GM19463 (cell line): Measurements from ENCODE around the gene PSMA2.
A peak's percentile ranks its signal among the peaks of the same experiment; 100 is the strongest.

Source experiments
- ATAC-seq: cut with Tn5 transposase; IDR thresholded peaks from one replicate; pipeline ENCODE4 v1.9.1; 2021; ENCODE audit warnings: mild to moderate bottlenecking, moderate library complexity; ENCODE audit not compliant: unreplicated experiment

The PSMA2 gene

DNA sequence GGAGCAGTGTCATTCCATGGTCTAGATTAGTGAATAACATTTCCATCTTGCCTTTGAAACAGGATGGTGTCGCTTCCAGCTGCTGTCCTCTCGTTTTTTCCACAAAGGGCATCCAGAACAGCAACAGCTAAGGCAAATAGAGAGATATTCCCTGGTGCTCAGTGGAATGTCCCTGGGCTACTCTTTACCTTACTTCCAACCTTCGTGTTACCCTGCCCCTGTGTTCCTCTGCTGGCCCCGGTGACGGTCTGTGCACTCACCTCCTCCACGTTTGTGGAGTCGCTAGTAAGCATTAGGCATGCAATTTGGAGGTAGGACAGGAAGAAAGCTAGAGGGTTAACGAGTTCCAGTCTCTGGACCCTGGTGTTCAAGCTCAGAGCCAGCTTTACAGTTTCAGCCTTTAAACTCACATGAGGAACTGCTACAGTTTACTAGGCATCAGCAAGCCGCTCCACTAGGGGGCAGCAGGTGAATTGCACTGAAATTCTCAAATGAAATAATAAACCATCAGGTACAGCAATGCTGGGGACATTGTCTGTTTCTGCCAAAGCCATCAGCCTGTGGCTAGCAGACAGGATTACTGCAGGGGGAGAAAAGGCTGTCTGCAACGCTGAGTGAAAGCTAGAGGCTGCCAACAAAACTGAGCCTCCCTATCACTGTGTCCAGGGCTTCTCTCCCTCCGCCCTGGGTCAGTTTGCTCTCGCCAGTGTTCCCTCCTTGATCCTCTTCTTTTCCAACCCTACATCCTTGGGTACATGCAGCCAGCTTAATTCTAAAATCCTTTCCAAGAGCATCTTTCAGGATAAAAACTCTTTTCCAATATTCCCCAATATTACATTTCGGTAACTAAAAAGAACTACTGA, 9.2 kb upstream of the PSMA2 start:
- ATAC-seq: no peak

DNA sequence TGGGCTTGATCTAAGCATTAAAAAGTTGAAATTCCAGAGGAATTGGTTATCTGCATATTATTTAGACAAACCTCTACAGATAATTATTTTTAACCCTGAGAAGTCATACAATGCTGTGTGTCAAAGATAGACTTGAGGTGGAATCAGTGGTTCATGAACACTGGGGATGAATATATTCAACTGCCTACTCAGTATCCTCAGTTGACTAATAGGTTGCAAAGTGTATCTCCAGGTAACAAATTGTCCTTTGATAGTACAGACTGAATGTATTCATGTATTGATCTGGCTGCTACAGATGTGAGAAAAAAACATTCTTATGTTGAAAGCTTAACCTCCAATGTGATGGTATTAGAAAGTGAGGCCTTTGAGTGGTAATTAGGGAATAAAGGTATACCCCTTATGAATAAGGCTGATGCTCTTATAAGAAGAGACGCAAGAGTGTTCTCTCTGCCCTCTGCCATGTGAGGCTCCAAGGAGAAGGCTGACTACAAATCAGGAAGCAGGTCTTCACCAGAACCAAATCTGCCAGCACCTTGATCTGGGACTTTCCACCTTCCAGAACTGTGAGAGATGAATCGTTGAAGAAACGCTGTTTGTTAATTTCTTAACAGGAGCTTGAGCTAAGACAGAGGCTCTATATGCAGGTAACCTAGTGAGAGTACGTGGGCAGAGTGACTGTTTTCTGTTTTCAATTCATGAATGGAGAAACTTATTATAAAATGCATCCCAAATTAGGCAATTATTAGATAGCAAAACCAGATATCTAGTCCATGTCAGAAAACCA, 7.7 kb upstream of the PSMA2 start:
- no peak for ATAC-seq

DNA sequence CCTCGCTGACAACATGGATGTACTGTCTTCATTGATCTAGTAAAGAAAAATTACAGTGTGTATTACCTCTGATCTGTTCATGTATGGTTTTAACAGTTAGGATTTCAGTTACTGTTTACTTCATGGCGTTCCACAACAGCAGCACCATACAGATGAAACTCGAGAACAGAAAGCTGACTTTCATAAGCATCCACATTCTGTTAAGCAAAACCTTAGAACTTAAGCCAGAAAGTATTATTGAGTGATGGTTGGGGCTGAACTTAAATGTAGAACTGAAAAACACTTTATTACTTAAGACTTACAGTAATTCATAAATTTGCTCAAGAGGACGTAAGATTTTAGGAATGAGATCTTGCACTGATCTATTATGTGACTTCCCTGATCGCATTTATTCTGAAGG, 3.9 kb upstream of the PSMA2 start:
- ATAC-seq: no peak

DNA sequence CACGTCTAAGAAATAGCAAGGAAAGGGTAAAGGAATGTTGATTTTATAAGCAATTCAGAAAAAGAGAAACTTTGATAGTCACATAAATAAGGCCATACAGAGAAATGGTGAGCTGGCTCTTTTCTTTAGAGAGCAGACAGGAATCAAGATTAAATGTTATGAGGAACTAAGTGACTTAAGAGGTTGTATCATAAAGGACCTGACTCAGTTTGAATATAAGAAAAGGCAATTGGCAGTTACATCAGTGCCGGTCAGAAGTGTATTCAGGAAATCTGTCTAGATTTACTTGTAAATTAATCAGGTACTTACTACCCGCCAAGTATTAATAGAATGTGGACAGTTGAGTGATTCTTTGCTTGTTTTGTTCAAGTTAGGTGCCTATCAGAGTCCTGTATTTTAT, 2.3 kb upstream of the PSMA2 start:
- ATAC-seq: no peak

DNA sequence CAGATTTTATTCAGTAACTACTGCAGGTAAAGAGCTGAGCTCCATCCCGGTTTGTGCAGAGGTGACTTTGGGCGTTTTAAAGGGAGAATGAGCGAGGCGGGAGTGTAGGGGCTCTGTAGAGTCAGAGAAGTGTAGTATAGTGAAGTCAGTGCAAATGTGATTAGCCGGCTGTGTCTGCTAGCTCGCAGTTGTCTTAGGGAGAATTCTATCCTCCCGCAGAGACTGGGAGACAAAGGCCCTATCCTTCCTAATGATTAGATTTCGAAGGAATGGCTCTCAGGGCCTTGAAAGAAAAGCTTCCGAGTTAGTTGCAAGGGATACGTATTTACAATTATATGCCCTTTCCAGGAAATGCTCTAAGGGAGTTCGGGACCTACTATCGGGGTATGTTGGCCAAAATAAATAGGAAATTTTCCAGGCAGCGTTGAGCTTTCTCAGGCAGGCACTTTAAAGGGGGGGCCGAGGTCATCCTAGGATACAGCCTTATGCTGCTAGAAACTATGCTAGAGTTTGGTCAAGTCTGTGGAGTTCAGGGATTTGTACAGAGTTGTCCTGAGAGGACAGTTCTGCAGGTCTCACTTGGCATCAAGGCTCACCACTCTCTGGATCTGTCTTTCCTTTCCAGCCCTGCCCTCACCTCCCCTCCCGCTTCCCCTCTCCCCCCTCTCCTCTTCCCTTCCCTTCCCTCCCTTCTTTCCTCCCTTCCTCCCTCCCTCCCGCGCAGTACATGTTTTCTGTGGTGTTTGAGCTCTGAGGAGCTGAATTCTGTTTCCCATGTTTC, 1.0 kb upstream of the PSMA2 start:
- no peak for ATAC-seq

DNA sequence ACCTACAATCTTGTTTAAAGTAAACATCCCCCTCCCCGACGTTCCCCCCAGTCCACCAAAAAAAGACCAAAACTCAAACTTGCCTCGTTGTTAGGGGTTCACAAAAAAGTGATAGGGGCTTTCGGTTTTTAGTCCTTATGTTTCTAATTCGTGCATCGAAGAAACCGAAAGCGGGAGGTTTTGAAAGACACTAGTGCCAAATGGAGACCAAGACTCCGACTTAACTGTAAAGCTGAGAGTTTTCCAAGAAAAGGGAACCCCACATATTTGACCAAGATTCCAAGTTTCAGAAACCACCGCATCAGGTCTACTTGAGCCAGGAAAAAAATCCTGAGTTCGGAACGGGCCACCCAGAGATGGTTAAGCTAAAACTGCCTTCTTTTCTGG, 534 bp downstream of the PSMA2 start:
- no peak for ATAC-seq

DNA sequence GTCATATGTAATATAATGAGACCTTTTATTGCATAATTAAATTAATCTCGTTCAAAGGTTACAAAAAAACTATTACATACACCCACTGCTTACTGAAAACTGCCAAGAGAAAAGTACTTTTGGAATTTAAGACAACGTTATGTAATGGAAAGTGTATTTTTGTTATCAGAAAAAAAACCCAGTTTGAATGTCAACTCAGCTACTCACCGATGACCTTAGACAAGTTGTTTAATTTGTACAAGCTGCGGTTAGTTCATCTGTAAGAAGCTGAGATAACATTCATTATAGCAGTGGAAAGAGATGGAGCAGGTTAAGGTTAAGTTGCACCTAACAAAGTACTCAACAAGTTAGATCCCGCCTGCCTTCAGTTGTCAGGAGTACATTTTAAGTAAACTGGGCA, 1.1 kb downstream of the PSMA2 start:
- ATAC-seq: no peak

DNA sequence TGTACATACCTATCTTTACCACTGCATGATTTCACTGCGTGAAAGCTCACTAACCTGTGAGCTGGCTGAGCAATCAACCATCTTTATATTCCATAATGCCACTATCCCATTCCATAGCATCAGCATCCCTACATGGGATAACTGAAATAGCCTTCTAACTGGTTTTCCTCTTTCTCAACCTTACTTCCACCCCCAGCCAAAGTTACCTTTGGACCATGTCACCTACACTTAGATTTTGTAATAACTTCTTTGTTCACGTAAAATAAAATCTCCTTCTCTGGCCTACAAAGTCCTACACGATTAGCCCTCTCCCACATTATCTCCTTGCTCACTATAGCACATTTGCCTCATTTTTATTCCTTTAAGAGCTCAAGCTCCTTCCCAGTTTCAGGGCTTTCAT, 2.5 kb downstream of the PSMA2 start:
- ATAC-seq: no peak

DNA sequence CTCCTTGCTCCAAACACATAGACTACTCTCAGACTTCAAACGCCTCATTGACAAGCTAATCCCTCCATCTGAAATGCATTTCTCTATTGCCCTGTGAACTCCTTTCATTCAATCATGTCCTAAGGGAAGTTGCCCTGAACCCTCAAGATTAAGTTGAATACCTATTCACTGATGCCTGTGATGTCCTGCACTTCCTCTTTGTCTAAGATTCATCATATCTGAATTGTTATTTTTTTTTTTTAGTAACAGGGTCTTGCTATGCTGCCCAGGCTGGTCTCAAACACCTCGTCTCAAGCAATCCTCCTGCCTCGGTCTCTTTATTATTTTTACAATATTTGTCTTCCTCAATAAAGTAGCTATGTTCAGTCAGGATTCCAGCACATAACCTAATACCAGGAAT, 3.2 kb downstream of the PSMA2 start:
- ATAC-seq: no peak

DNA sequence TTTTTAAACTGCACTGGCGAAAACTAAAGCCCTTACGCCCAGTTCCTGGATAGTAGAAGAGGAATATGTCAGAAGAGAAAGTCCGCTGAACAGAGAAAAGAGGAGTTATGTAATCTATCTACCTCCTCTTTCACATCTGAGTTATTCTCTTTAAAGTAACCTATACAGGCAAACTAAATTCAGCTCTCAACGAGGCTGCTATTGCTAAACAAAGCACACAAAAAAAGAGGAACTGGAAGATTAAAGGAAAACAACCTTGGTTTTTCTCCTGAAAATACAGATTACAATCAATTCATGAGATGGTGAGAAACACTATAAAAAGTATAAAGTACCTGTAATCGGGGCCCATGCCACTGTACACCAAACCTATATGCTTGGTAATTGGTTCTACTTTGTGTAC, 5.8 kb downstream of the PSMA2 start:
- ATAC-seq: no peak

DNA sequence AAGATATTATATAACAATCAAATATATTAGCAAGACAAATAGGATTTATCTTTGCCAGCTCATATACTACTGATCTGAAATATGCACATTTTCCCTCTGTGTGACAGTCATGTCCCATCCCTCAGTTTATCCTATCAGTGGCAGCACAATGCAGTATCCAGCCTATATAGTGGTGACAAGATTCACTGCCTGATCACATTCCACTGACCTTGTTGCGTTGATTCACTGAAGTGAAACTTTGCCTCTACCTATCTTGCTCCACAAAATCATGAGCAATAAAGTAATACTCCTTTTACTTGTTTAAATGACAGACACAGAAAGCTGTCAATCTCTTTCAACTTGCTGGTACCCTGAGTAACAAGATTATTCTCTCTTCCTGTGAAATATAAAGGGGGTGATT, 6.3 kb downstream of the PSMA2 start:
- no peak for ATAC-seq

DNA sequence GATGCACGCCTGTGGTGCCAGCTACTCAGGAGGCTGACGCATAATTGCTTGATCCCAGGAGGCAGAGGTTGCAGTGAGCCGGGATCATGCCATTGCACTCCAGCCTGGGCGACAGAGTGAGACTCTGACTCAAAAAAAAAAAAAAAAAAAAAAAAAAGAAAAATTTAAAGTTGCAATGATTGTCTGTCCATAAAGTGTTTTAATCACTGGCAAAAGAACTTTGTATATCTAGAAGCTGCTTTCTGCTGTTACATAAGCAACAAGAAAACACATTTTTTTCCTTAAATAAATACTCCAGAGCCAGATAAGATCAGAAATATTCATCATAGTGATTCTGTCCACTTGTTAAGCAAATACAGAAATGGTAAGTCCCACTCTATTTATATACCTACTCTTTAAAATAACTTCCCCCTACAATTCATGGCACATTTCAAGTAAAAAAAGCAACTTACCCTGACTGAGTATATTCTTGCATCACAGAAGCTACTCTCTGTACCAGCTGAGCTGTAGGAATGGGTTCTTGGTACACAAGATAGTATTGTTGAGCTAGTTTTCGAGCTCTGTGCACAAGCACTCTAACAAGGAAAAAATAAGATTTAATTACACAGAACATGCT, 7.6 kb downstream of the PSMA2 start:
- no peak for ATAC-seq

DNA sequence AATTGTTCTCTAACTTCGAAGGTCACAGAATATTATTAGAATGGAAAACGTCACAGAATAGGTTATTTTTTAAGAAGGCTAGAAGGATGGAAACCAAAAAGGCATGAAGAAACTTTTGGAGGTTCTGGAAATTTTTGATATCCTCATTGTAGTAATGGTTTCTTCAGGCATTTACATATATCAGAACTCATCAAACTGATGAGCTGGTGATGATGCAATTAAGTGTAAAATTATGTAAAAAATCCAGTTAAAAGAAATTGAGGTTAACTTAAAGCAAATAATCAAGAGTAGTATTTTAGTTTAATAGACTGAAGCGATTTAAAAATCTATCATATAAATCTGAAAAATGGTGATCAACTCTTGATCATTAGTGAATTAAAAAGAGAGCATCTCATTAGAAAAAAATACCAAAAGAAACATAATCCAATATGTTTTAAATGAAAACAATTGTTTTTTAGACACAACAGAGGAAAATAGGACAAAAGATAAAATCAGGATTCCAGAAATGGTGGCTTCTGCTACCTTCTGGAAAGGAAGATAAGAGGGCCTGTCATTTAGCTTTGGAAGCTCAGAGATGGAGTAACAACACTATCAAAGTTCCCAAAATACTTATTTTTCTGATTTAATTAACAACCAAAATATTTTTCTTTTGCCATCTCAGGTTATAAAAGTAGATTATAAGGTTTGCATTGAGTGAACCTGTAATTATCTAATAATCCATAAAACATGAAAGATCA, 9.8 kb downstream of the PSMA2 start:
- no peak for ATAC-seq

DNA sequence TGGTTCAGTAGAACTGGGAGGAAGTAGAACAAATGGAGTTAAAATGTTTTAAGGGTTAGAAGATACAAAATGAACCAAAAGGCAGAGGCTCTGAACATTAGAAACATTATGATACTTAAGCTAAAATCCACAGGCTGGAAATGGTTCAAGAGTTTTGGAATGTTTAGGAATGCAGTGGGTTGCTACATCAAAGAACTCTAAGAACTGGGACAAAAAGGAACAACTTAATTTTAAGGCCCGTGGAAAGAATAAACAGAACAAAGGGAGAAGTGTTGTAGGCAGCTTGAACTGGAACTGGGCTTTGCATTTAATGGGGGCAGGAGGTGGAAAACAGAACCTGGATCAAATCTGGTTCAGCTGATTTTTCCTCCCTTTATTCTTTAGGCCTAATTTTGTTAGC, 16.6 kb downstream of the PSMA2 start:
- no peak for ATAC-seq

DNA sequence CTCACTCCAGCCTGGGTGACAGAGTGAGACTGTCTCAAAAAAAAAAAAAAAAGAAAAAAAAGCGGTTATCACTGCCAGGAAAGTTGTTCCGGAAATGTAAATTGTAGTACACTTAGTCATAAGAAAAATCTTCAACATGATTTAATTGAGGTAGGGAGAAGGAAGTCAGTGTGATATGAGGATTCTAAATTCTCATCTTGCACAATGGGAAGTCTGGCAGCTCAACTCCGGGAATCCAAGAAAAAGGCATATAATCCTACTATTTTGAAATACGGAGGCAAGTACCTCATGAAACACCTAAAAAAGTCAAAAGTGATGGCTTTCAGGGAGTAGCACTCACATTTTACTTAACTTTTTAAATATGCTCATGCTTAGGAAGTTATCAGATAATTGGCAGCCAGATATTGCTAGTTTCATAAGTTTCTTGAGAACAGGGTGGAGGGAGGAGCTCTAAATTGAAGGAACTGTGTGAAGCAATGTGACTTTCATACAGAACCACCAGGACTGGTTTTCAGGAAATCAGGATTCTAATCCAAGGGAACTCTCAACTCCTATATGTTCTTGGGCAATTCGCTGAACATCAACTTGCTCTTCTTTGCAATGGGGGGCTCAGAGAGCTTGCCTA, 17.4 kb downstream of the PSMA2 start:
- ATAC-seq: no peak

DNA sequence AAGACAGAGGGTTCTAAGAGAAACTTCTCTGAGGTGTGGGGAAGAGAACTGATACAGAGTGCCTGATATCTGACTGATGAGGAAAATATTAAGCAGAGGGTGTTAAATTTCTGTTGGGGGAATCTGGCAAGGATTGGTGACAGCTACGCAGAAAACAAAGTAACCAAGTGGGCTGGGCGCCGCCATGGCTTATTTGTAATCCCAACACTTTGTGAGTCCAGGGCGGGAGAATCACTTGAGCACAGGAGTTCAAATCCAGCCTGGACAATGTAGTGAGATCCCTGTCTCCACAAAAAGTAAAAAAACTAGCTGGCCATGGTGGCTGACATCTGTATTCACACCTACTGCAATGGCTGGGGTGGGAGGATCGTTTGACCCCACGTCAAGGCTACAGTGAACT, 18.0 kb downstream of the PSMA2 start:
- no peak for ATAC-seq

DNA sequence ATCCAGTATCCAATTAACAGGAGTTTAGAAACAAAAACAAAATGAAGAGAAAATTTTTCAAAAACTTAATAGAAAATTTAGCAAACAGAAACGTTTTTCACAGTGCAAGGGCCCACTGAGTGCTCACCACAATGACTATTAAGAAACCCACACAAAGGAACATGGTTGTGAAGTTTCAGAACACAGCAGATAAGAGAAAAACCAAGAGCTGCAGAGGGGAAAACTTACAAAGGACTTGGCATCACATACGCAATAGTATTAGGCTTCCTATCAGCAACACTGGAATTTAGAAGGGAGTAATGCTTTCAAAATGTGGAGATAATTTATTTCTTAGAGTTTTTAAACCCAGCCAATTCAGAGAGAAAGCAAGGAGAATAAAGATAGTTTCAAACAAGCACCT, 18.4 kb downstream of the PSMA2 start:
- no peak for ATAC-seq

DNA sequence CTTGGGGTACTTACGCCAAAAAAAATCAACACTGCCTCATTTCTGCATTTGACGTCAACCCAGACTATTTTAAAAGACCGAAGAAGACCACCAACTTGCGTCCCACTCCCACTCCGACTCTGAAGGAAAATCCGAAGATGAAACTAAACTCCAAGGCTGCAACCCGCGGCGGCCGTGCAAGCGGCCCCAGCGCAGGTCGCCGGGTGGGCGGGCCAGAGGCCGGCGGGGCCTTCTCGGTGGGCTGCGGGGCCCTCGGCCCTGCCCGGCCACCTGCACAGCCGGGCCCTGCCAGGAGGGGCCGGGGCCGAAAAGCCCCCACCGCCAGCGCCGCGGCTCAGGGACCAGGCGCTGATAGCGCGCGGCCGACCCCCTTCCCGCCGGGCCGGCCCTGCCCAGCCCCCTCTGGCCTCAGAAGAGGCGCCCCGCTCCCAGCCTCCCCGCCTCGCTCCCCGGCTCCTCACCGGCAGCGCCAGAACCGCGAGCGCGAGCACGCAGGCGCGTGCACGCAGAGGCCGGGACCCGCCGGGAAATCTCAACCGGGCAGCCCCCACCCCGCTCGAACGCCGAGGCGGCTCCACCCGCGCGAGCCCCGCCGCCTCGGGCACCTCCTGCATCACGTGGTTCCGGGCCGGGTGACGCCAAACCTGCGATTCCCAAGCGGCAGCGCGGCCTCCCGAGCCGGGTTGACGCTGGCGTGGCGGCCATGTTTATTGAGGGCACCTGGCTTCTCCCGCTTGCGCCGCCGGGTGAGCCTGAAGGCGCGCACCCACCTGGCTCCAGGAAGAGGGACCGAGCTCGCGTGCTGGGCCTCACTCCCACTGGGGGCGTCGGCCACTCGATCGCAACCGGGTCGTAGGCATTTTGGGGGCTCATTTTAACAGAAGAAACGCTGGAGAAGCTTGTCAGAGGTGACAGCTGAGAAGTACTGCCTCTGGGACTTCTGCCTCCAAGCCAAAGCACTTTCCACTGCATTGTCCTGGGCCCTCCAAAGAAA, 20.2 kb downstream of the PSMA2 start, which contains the start of gene C7orf25:
Gene C7orf25 (minus strand): TSS at position 617 of the 994 bp plus-strand sequence. CDS start 1,170 bp downstream, outside the sequence.
- peak; percentile 90 for ATAC-seq

DNA sequence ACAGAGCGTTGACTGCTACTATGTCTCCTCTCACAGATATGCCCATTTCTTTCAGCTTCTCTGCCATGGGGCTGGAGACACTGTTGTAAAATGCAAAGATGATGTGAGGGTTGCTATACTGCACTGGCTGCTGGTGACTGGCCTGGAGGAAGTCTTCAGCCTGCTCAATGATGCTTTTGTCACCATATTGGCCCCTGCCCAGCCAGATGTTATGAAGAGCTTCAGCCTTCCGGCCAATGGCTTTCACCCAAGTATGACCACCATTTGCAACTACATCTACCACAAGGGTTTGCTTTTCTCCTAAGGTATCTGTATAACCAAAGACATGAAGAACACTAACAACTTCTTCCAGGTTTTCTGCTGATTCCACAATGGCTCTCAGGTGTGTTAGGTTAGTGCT, 21.7 kb downstream of the PSMA2 start:
- no peak for ATAC-seq
